Keratinocyte (primary cell): ENCODE data around the gene ZNF423. TPM values are rescaled to one million over a fixed set of nuclear protein-coding genes. Genes with fewer than 3 reads are reported as not detected.

Experiments used
- DNase-seq: peaks from one replicate; pipeline ENCODE4 v3.0.0-alpha.2; 2011; ENCODE audit warnings: low read depth, missing footprints, low spot score
- FAIRE-seq: peaks from 2 replicates; lab custom pipeline; 2011; peaks lifted over from hg19 to GRCh38; lab: Jason Lieb, UNC
- H2AFZ ChIP-seq: 2 replicates; pipeline ENCODE4 v1.6.0; 2012; ENCODE audit warnings: low read length, control low read depth, inconsistent platforms; ENCODE audit not compliant: control insufficient read depth
- H3K27ac ChIP-seq: 2 replicates; pipeline ENCODE4 v1.5.1; 2011; ENCODE audit warnings: low read length; ENCODE audit not compliant: control insufficient read depth, insufficient read depth
- H3K27me3 ChIP-seq: 3 replicates; pipeline ENCODE4 v1.6.0; 2011; ENCODE audit warnings: low read length; ENCODE audit not compliant: control insufficient read depth, insufficient read depth; ENCODE audit errors: extremely low read depth
- H3K36me3 ChIP-seq, 2 experiments: 2 replicates in 1 of 2; 3 replicates in 1 of 2; pipeline ENCODE4 v1.5.1; 2011; ENCODE audit warnings: low read length in 2 of 2, mild to moderate bottlenecking in 1 of 2; ENCODE audit not compliant: control insufficient read depth in 2 of 2, insufficient read depth in 2 of 2; ENCODE audit errors: extremely low read depth in 1 of 2
- H3K4me1 ChIP-seq: 3 replicates; pipeline ENCODE4 v1.5.1; 2011; ENCODE audit warnings: low read length; ENCODE audit not compliant: control insufficient read depth, insufficient read depth; ENCODE audit errors: extremely low read depth
- H3K4me2 ChIP-seq: 3 replicates; pipeline ENCODE4 v1.6.0; 2011; ENCODE audit warnings: low read depth, low read length; ENCODE audit not compliant: control insufficient read depth, insufficient read depth; ENCODE audit errors: extremely low read depth
- H3K4me3 ChIP-seq, 3 experiments: fragments of 200-600 bp in 1 of 3; sonication (generic) in 1 of 3; 2 replicates in 2 of 3; 3 replicates in 1 of 3; pipeline ENCODE4 v1.5.1; 2011 to 2016; ENCODE audit warnings: low read length in 3 of 3, mild to moderate bottlenecking in 3 of 3, control low read depth in 2 of 3, inconsistent platforms in 1 of 3, low read depth in 1 of 3, mixed read lengths in 1 of 3, mixed run types in 1 of 3, moderate library complexity in 1 of 3; ENCODE audit not compliant: control insufficient read depth in 2 of 3, insufficient read depth in 2 of 3; ENCODE audit errors: extremely low read depth in 1 of 3
- H3K79me2 ChIP-seq: 2 replicates; pipeline ENCODE4 v1.6.0; 2012; ENCODE audit warnings: low read length; ENCODE audit not compliant: control insufficient read depth, insufficient read depth
- H3K9ac ChIP-seq: 3 replicates; pipeline ENCODE4 v1.6.0; 2011; ENCODE audit warnings: low read length; ENCODE audit not compliant: control insufficient read depth, insufficient read depth; ENCODE audit errors: extremely low read depth
- H3K9me1 ChIP-seq: 3 replicates; pipeline ENCODE4 v1.6.0; 2011; ENCODE audit warnings: low read length; ENCODE audit not compliant: control insufficient read depth, insufficient read depth; ENCODE audit errors: extremely low read depth
- H3K9me3 ChIP-seq: 2 replicates; pipeline ENCODE4 v1.5.1; 2012; ENCODE audit warnings: low read depth, low read length; ENCODE audit not compliant: control insufficient read depth
- H4K20me1 ChIP-seq: 3 replicates; pipeline ENCODE4 v1.6.0; 2011; ENCODE audit warnings: low read length; ENCODE audit not compliant: control insufficient read depth, insufficient read depth; ENCODE audit errors: extremely low read depth
- EZH2 ChIP-seq: IDR thresholded peaks from one replicate; pipeline ENCODE4 v1.6.1; 2012; ENCODE audit warnings: inconsistent platforms, mild to moderate bottlenecking, low read length, moderate library complexity
- dilution Hi-C: fragments of 300-500 bp; cut with MboI; formaldehyde crosslinking; loops from one replicate; pipeline ENCODE4 v1.7.0; 2020; ENCODE audit warnings: low sequenced_read_pairs; ENCODE audit not compliant: extremely low pct_ligation_motif_present
- polyA plus RNA-seq, 5 experiments: library from polyadenylated mRNA; depleted of rRNA in 3 of 5; stranded (reverse) in 3 of 5; stranded (forward) in 1 of 5; unstranded in 1 of 5; fragments of >200 nt; gene quantifications; 1 replicate in 1 of 5; 2 replicates in 3 of 5; 3 replicates in 1 of 5; pipeline versions ENCODE4 v1.2.1 to v1.2.3, GENCODE V29; 2011 to 2012; ENCODE audit warnings: missing spikeins in 2 of 5, low read depth in 1 of 5, low replicate concordance in 1 of 5
- TF ChIP-seq, protein P1 (sequence below), 3 experiments: IDR thresholded peaks in 1 of 3; conservative IDR thresholded peaks in 1 of 3; optimal IDR thresholded peaks in 1 of 3; 2 replicates in 2 of 3; 3 replicates in 1 of 3; pipeline versions ENCODE3 to v1.5.1; 2011; ENCODE audit warnings: low read length in 3 of 3, mild to moderate bottlenecking in 3 of 3, moderate library complexity in 2 of 3, control low read depth in 1 of 3, inconsistent platforms in 1 of 3; ENCODE audit not compliant: insufficient read depth in 2 of 3; ENCODE audit errors: extremely low read depth in 1 of 3

The ZNF423 gene
- polyA plus RNA-seq, 1 donor (not counting 4 experiments of a cell fraction or from before 2014, with no cell fraction given), result 0.05 TPM

GRCh38 chr16:49809062-49809461 is 46.9 kb downstream of the ZNF423 start:
- dilution Hi-C loops, result no loop called here
- no peak overlapping the region for H3K9ac ChIP-seq
- no peaks in the 10 kb centered on the region for H4K20me1 ChIP-seq
- no peaks in the 10 kb centered on the region for H3K4me1 ChIP-seq
- no peaks in the 10 kb centered on the region for H3K9me1 ChIP-seq
- no peak overlapping the region for H3K4me3 ChIP-seq
- TF ChIP-seq, protein P1, sequence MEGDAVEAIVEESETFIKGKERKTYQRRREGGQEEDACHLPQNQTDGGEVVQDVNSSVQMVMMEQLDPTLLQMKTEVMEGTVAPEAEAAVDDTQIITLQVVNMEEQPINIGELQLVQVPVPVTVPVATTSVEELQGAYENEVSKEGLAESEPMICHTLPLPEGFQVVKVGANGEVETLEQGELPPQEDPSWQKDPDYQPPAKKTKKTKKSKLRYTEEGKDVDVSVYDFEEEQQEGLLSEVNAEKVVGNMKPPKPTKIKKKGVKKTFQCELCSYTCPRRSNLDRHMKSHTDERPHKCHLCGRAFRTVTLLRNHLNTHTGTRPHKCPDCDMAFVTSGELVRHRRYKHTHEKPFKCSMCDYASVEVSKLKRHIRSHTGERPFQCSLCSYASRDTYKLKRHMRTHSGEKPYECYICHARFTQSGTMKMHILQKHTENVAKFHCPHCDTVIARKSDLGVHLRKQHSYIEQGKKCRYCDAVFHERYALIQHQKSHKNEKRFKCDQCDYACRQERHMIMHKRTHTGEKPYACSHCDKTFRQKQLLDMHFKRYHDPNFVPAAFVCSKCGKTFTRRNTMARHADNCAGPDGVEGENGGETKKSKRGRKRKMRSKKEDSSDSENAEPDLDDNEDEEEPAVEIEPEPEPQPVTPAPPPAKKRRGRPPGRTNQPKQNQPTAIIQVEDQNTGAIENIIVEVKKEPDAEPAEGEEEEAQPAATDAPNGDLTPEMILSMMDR (optimal IDR thresholded peaks at IDR 0.05 in 1 of 3, IDR thresholded peaks at IDR 0.05 in 1 of 3, conservative IDR thresholded peaks at IDR 0.05 in 1 of 3; ENCODE audit: extremely low read depth in 1 of 3, insufficient read depth in 2 of 3, low read length in 3 of 3), result no peak
- TF ChIP-seq EZH2, result no peak
- no peak overlapping the region for H3K27ac ChIP-seq
- FAIRE-seq, result no peak
- DNase-seq, result no peak
- no peak overlapping the region for H2AFZ ChIP-seq
- H3K36me3 ChIP-seq, result no peaks in the 10 kb centered on the region
- no peak overlapping the region for H3K4me2 ChIP-seq
- no peaks in the 10 kb centered on the region for H3K27me3 ChIP-seq
- no peaks in the 10 kb centered on the region for H3K9me3 ChIP-seq
- H3K79me2 ChIP-seq, result no peaks in the 10 kb centered on the region

DNA sequence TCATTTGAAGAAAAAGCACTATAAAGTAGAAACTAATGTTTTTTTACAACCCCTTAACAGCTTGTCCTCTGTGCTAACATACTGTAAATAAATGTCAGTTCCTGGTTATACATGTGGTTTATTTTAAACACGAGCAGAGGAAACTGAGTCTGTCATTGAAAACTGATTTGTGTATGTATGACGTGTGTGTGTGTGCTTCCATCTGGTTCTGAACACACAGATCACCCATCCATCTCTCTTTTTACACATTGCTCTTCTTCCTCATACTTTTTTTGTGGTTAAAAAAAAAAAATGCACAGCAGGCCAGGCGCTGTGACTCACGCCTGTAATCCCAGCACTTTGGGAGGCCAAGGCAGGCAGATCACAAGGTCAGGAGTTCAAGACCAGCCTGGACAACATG is 49.5 kb downstream of the ZNF423 start:
- Histone ChIP-seq H3K36me3 (no peaks in the 10 kb centered on the region), H3K9me1 (no peaks in the 10 kb centered on the region), H3K9ac (no peak overlapping the region), H3K27ac (no peak overlapping the region), H2AFZ (no peak overlapping the region), H3K4me3 (no peak overlapping the region), H3K9me3 (no peaks in the 10 kb centered on the region), H4K20me1 (no peaks in the 10 kb centered on the region), H3K27me3 (no peaks in the 10 kb centered on the region), H3K79me2 (no peaks in the 10 kb centered on the region), H3K4me2 (no peak overlapping the region), H3K4me1 (no peaks in the 10 kb centered on the region)
- TF ChIP-seq, protein P1 (optimal IDR thresholded peaks at IDR 0.05 in 1 of 3, IDR thresholded peaks at IDR 0.05 in 1 of 3, conservative IDR thresholded peaks at IDR 0.05 in 1 of 3; ENCODE audit: extremely low read depth in 1 of 3, insufficient read depth in 2 of 3, low read length in 3 of 3), result no peak
- no peak for TF ChIP-seq EZH2
- dilution Hi-C loops, result no loop called here
- DNase-seq, result no peak
- no peak for FAIRE-seq
